ENCODE measurements around the gene ELOVL6. TPM values are rescaled to one million over a fixed set of nuclear protein-coding genes. Genes with fewer than 3 reads are reported as not detected.

Gene ELOVL6
- total RNA-seq, 2 donors from 2014 or later = 43.5 to 44.8 TPM

DNA sequence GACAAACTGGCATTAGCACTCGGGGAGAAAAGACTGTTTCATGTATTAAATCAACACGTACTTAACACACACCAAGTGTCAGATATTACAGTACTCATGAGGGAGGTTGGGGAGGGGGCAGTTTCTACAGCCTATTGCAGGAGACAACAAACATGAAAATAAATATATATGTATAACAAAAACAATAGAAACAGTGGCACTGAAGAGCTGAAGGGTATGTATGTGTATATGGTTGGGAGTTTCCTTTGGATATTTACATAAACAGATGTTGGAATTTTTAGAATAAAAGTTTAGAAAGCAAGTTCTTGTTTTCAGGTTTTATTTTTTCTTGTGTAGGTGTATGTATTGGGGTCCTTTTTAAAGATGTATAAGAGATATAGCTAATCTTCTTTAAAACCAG, 133.5 kb downstream of the ELOVL6 start:
- no peaks in the 10 kb centered on the region for H3K27me3 Mint-ChIP-seq (ENCODE audit: insufficient read depth)
- no peak overlapping the region for H3K4me3 Mint-ChIP-seq
- no peaks in the 10 kb centered on the region for H3K36me3 Mint-ChIP-seq (ENCODE audit: low read depth)
- H3K27ac Mint-ChIP-seq = no peak overlapping the region
- Histone ChIP-seq H3K27ac (ENCODE audit: low read depth, low read length) (no peak overlapping the region), H3K36me3 (ENCODE audit: control insufficient read depth, insufficient read depth, low read length) (no peaks in the 10 kb centered on the region), H3K9me3 (ENCODE audit: control insufficient read depth, low read length) (no peaks in the 10 kb centered on the region), H3K4me1 (ENCODE audit: control insufficient read depth, insufficient read depth, low read length) (no peaks in the 10 kb centered on the region), H3K4me3 (ENCODE audit: low read length) (no peak overlapping the region), H3K27me3 (ENCODE audit: control insufficient read depth, insufficient read depth, low read length, poor library complexity, severe bottlenecking) (no peaks in the 10 kb centered on the region), H3K9ac (ENCODE audit: extremely low read depth, low read length, poor library complexity, severe bottlenecking) (no peak overlapping the region)
- no peak for DNase-seq
- no peaks in the 10 kb centered on the region for H3K9me3 Mint-ChIP-seq
- TF ChIP-seq, protein P1, sequence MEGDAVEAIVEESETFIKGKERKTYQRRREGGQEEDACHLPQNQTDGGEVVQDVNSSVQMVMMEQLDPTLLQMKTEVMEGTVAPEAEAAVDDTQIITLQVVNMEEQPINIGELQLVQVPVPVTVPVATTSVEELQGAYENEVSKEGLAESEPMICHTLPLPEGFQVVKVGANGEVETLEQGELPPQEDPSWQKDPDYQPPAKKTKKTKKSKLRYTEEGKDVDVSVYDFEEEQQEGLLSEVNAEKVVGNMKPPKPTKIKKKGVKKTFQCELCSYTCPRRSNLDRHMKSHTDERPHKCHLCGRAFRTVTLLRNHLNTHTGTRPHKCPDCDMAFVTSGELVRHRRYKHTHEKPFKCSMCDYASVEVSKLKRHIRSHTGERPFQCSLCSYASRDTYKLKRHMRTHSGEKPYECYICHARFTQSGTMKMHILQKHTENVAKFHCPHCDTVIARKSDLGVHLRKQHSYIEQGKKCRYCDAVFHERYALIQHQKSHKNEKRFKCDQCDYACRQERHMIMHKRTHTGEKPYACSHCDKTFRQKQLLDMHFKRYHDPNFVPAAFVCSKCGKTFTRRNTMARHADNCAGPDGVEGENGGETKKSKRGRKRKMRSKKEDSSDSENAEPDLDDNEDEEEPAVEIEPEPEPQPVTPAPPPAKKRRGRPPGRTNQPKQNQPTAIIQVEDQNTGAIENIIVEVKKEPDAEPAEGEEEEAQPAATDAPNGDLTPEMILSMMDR (conservative IDR thresholded peaks at IDR 0.05) = no peak
- no peaks in the 10 kb centered on the region for H3K4me1 Mint-ChIP-seq
- WGBS, 2 experiments (ENCODE audit: insufficient coverage in 1 of 2, insufficient read length in 1 of 2) = 63% methylated on average over 1 of the region's 2 CpGs; no CpG with 5 or more reads in 1 of the 2 experiments

- TF ChIP-seq, protein P1 (conservative IDR thresholded peaks at IDR 0.05) = no peak
- no peaks in the 10 kb centered on the region for H3K4me1 Mint-ChIP-seq
- H3K36me3 ChIP-seq (ENCODE audit: control insufficient read depth, insufficient read depth, low read length) = no peaks in the 10 kb centered on the region
- 83 to 93% methylated on average over 1 of the region's 1 CpG for WGBS, 2 experiments (ENCODE audit: insufficient coverage in 1 of 2, insufficient read length in 1 of 2)
- no peaks in the 10 kb centered on the region for H3K36me3 Mint-ChIP-seq (ENCODE audit: low read depth)
- H3K27me3 Mint-ChIP-seq (ENCODE audit: insufficient read depth) = no peaks in the 10 kb centered on the region
- H3K9me3 Mint-ChIP-seq = no peaks in the 10 kb centered on the region
- no peaks in the 10 kb centered on the region for H3K9me3 ChIP-seq (ENCODE audit: control insufficient read depth, low read length)
- no peaks in the 10 kb centered on the region for H3K27me3 ChIP-seq (ENCODE audit: control insufficient read depth, insufficient read depth, low read length, poor library complexity, severe bottlenecking)
- no peak overlapping the region for H3K27ac Mint-ChIP-seq
- H3K4me3 Mint-ChIP-seq = no peak overlapping the region
- H3K4me3 ChIP-seq (ENCODE audit: low read length) = no peak overlapping the region
- H3K4me1 ChIP-seq (ENCODE audit: control insufficient read depth, insufficient read depth, low read length) = no peaks in the 10 kb centered on the region
- DNase-seq = no peak
- no peak overlapping the region for H3K27ac ChIP-seq (ENCODE audit: low read depth, low read length)
- no peak overlapping the region for H3K9ac ChIP-seq (ENCODE audit: extremely low read depth, low read length, poor library complexity, severe bottlenecking)
Observed at GRCh38 chr4:110064295-110064694, 134.1 kb downstream of the ELOVL6 start.

DNA sequence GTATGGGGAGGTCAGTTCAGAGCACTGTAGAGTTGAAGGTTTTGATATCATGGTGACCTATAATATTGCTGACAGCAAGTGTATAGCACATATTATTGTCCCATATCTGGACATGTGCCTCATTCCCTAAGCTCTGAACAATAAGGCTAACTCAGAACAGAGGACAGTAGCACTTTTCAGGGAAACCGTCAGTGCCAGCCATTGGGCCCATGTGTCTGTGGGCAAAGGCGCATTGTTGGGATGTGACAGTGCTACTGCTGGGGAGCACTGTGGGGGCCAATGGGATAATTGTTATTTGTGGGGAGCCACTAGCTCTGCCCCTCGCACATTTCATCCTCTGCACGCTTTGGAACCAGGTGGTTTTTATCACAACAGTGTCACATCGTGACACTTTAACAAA, 136.2 kb downstream of the ELOVL6 start:
- H3K36me3 ChIP-seq (ENCODE audit: control insufficient read depth, insufficient read depth, low read length) = peaks cover 4% of the 10 kb centered on the region
- no peak for DNase-seq
- WGBS, 2 experiments (ENCODE audit: insufficient coverage in 1 of 2, insufficient read length in 1 of 2) = 94 to 100% methylated on average over 2 to 5 of the region's 5 CpGs
- no peaks in the 10 kb centered on the region for H3K27me3 Mint-ChIP-seq (ENCODE audit: insufficient read depth)
- TF ChIP-seq, protein P1 (conservative IDR thresholded peaks at IDR 0.05) = no peak
- H3K36me3 Mint-ChIP-seq (ENCODE audit: low read depth) = no peaks in the 10 kb centered on the region
- H3K9me3 Mint-ChIP-seq = no peaks in the 10 kb centered on the region
- H3K27ac ChIP-seq (ENCODE audit: low read depth, low read length) = no peak overlapping the region
- H3K9me3 ChIP-seq (ENCODE audit: control insufficient read depth, low read length) = no peaks in the 10 kb centered on the region
- no peak overlapping the region for H3K9ac ChIP-seq (ENCODE audit: extremely low read depth, low read length, poor library complexity, severe bottlenecking)
- H3K4me1 Mint-ChIP-seq = no peaks in the 10 kb centered on the region
- no peak overlapping the region for H3K4me3 ChIP-seq (ENCODE audit: low read length)
- no peaks in the 10 kb centered on the region for H3K4me1 ChIP-seq (ENCODE audit: control insufficient read depth, insufficient read depth, low read length)
- no peak overlapping the region for H3K4me3 Mint-ChIP-seq
- no peaks in the 10 kb centered on the region for H3K27me3 ChIP-seq (ENCODE audit: control insufficient read depth, insufficient read depth, low read length, poor library complexity, severe bottlenecking)
- H3K27ac Mint-ChIP-seq = no peak overlapping the region
